Stimulated activated CD4-positive, alpha-beta T cell treated with anti-CD3 and anti-CD28 coated beads, Interleukin-4, amount 100 ng/mL, for 4 hours (primary cell): Measurements from ENCODE around the gene TGFBR3.
"Not testable (repeated sequence)": the region's sequence is repeated elsewhere in the genome, so short reads cannot be mapped to it uniquely, and the experiment has no call there.

Experiments used
- DNase-seq, 2 experiments: peaks; one replicate each; pipeline ENCODE4 v3.0.0-alpha.2; 2020

Gene TGFBR3

GRCh38 chr1:91881280-91881679 lies 4.7 kb downstream of the TGFBR3 start:
- DNase-seq = no peak

GRCh38 chr1:91879733-91880132 lies 6.2 kb downstream of the TGFBR3 start:
- no peak for DNase-seq

- no peak for DNase-seq
Measured at GRCh38 chr1:91877574-91878208, 8.3 kb downstream of the TGFBR3 start.

- no peak for DNase-seq
Measured at GRCh38 chr1:91876781-91877573, 9.0 kb downstream of the TGFBR3 start.

- peak; percentile 45 to 61 for DNase-seq
Measured at GRCh38 chr1:91876040-91876470, 9.9 kb downstream of the TGFBR3 start.

GRCh38 chr1:91874167-91874566 lies 11.8 kb downstream of the TGFBR3 start:
- no peak for DNase-seq

- DNase-seq = no peak
Measured at GRCh38 chr1:91872559-91873081, 13.3 kb downstream of the TGFBR3 start.

- DNase-seq = no peak
Measured at GRCh38 chr1:91872000-91872399, 14.0 kb downstream of the TGFBR3 start.

GRCh38 chr1:91870322-91870721 lies 15.6 kb downstream of the TGFBR3 start:
- DNase-seq = no peak

- DNase-seq = no peak
Measured at GRCh38 chr1:91866425-91866824, 19.5 kb downstream of the TGFBR3 start.

- no peak for DNase-seq
Measured at GRCh38 chr1:91864017-91864700, 21.8 kb downstream of the TGFBR3 start.

- DNase-seq = no peak
Measured at GRCh38 chr1:91863498-91863897, 22.5 kb downstream of the TGFBR3 start.

- no peak for DNase-seq
Measured at GRCh38 chr1:91862120-91862519, 23.8 kb downstream of the TGFBR3 start.

- DNase-seq = no peak
Measured at GRCh38 chr1:91857557-91858239, 28.3 kb downstream of the TGFBR3 start.

- no peak for DNase-seq
Measured at GRCh38 chr1:91856996-91857395, 29.0 kb downstream of the TGFBR3 start.

GRCh38 chr1:91854852-91855534 lies 31.0 kb downstream of the TGFBR3 start:
- no peak for DNase-seq

GRCh38 chr1:91853397-91853796 lies 32.6 kb downstream of the TGFBR3 start:
- no peak for DNase-seq

GRCh38 chr1:91852011-91852410 lies 33.9 kb downstream of the TGFBR3 start:
- DNase-seq = not testable (repeated sequence)

- DNase-seq = no peak
Measured at GRCh38 chr1:91851130-91852010, 34.6 kb downstream of the TGFBR3 start.

- no peak for DNase-seq
Measured at GRCh38 chr1:91850708-91851107, 35.2 kb downstream of the TGFBR3 start.

- no peak for DNase-seq
Measured at GRCh38 chr1:91847851-91848250, 38.1 kb downstream of the TGFBR3 start.
